NB4 (cell line): ENCODE results near the gene PRSS3.
A peak's percentile ranks its signal among the peaks of the same experiment; 100 is the strongest.
"Not testable (repeated sequence)": the region's sequence is repeated elsewhere in the genome, so short reads cannot be mapped to it uniquely, and the experiment has no call there.

Experiments used
- CTCF ChIP-seq: IDR thresholded peaks from one replicate; pipeline ENCODE4 v1.5.1; 2012; ENCODE audit warnings: low read depth, low read length
- MAX ChIP-seq: IDR thresholded peaks from 2 replicates; pipeline ENCODE4 v1.6.1; 2011; ENCODE audit warnings: low read depth, low read length
- MYC ChIP-seq: IDR thresholded peaks from 2 replicates; pipeline ENCODE4 v1.6.1; 2011; ENCODE audit warnings: low read depth, low read length
- POLR2A ChIP-seq: IDR thresholded peaks from 2 replicates; pipeline ENCODE4 v1.6.1; 2011; ENCODE audit warnings: mild to moderate bottlenecking; ENCODE audit not compliant: insufficient read length; ENCODE audit errors: extremely low read depth

GRCh38 chr9:33749305-33749654 is 46.1 kb upstream of the PRSS3 start:
- TF ChIP-seq CTCF, MAX, MYC: not testable (repeated sequence)
- TF ChIP-seq POLR2A = peak; percentile 41
